Medulla oblongata (tissue), 1 donor: ENCODE measurements around the gene TRPT1.

Source experiments
- DNase-seq: peaks from one replicate; pipeline ENCODE4 v3.0.0-alpha.2; 2015; ENCODE audit errors: extremely low spot score

The TRPT1 gene

DNA sequence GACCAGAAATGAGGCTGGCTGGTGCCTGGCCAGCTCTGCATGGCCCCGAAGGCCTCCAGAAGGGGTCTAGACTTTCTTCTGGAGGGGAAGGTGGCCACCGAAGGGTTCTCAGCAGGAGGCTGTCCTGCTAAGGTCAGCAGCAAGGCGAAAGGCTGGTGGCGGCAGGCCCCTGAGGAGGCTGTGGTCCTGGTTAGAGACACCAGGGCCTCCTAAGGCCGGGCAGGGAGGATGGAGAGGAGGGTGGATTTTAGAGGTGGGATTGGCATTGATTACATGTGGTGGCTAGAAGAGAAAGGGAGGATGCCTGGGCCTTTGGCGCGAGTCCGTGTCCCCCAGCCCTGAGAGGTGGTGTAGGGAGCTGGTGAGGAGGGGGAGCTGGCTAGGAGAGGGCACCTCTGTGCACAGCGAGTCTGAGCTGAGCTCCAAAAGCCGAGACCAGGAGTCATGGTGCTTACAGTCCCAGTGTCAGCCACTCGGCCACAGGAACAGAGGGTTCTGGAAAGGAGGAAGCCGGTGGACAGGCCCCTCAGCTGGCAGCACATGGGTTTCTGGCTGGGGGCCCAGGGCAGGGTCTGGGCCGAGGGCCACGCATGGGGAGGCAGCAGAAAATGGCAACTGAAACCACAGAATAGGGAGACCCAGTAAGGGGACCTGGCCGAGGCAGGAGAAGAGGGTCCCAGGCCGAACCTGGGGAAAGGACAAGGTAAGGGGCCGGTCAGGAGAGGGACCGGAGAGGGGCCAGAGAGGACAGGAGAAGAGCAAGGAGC lies 17.0 kb downstream of the TRPT1 start:
- peak; percentile 43 for DNase-seq

- no peak for DNase-seq
Observed at GRCh38 chr11:64208086-64208795, 17.7 kb downstream of the TRPT1 start.

DNA sequence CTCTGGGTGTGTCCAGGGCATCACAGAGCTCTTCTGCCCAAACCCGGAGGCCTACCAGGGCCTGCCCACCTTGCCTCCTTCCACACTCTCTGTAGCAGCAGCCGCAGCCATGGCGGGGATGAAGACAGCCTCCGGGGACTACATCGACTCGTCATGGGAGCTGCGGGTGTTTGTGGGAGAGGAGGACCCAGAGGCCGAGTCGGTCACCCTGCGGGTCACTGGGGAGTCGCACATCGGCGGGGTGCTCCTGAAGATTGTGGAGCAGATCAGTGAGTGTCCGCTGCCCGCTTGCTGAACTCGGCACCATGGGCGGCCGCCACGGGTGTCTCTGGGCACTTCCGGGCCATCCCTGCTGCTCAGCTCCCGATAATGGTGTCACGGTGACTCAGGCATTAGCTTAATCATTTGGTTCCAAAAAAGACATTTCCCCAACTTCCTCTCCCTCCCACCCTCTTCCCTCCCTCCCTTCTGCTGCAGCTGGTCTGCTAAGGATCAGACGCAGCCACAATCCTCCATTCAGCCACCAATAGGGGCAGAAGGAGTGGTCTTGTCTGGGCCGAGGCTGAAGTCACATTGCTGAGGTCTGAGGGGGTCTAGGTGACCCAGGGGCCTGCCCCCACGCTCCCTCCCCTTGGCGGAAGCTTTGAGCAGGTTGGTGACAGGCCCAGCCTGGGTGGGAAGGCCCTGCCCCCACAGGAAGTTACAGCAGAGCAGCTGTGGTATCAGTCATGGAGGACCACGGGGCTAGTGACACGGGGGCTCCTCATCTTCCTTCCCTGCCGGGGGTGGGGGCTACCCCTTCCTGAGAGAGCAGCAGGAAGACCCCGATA lies 18.5 kb downstream of the TRPT1 start:
- no peak for DNase-seq

DNA sequence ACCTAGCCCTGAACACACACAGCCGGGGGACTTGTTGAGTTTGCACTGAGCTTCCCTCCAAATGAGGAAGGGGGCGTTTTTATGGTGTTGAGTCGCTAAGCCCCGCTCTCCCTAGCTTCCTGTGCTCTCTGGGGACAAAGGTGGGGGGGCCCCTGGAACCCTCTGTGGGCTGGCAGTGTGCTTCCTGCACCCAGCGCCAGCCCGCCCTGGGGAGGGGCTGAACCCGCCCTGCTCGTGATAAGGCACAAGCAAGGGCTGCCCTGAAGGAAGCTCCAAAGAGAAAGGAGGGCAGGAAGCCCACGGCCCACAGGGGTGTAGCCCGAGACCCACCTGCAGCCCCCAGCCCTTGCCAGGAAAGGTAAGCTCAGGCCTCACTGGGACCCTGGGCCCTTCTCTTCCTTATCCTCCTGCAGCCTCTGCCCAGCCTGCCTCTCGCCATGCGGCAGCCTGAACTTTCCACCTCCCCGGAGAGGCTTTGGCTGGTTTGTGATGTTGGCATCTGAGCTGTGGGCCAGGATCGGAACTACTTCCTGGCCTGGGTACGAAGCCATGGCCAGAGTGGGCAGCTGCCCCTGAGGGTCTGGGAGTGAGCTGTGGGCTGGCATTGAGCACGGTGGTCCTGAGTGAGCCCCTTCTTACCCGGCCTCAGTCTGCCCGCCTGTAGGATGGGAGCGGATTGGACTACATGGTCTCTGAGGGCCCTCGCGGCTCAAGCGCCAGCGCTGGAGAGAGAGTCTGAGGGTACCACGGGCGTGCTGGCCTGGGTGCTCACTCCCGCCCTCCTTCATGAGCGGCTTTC lies 19.3 kb downstream of the TRPT1 start, which contains the start of gene FERMT3:
TSS of gene FERMT3 (plus strand) at position 265 of the 799 bp plus-strand sequence. CDS start 644 bp downstream, outside the sequence.
- peak; percentile 53 for DNase-seq

DNA sequence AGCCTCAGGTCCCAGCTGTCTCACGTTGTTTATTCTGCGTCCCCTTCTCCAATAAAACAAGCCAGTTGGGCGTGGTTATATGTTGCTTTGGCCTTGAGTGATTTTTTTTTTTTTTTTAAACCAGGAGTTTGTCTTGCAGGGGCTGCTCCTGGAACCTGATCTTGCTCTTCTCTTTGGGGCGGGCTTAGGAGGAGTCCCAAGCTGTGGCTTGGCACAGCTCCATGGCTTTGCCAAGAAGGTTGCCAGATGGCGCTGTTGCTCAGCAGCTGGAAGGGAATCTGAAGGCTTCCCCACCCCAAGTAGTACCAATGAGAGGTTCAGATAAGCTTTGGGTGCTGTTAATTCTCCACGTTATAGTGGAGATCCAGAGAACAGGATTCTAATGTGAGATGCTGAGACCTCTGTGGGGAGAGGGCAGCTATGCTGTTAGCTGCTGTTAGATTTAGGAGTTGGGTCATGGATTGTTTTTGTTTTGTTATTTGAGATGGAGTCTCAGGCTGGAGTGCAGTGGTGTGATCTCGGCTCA lies 21.5 kb downstream of the TRPT1 start:
- peak; percentile 97 for DNase-seq

- no peak for DNase-seq
Observed at GRCh38 chr11:64204080-64204440, 21.9 kb downstream of the TRPT1 start.

GRCh38 chr11:64203421-64204079 lies 22.4 kb downstream of the TRPT1 start:
- DNase-seq, result no peak

GRCh38 chr11:64202992-64203391 lies 23.0 kb downstream of the TRPT1 start:
- DNase-seq, result no peak

DNA sequence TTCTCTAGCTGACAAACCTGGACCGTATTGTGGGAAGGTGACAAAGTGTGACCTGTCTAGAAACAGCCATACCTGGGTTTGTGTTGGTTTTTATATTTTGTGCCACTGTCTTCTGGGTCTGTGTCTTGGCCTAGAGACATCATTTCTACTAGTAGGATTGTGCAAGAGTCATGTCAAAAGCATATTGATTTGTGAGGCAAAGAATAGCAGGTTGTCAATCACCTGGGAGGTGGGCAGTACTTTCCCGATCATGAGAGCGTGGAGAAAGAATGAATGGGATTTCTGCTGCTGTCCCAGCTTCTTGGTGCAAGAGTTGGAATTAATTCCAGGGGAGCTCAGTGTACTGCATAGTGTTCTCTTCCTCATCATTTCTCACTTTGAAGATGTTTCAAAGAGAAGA lies 24.4 kb downstream of the TRPT1 start:
- no peak for DNase-seq

DNA sequence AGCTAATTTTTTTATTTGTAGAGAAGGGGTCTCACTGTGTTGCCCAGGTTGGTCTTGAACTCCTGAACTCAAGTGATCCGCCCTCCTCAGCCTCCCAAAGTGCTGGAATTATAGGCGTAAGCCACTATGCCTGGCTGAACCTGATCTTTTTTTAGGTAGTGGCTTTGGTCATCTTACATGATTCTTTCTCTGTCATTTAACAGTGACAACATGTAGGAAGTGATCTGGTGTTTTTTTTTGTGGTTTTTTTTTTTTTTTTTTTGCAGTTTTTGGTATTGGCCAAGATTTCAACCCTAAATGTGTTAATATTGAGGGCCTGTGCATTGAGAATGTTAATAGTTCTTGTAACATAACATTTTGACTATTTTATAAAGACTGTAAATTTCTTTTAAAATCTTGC lies 27.5 kb downstream of the TRPT1 start:
- no peak for DNase-seq

DNA sequence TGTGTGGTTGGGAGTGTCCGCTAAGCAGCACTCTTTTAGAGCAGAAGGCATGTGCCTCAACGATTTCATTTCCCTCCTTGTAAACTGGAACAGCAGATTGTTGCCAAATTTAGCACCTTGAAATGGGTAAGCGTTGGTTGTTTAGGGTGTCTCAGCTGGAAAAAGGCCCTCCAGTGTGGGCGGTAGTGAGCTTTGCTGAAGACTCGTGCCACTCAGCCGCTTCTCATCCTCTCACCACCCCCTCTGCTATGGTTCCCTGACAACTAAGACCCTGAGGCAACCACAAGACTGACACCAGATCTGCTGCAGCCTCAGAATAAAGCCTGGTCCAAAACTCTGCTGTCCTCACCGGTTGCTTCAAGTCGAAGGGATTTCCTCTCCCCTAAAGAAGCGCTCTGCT lies 29.4 kb downstream of the TRPT1 start:
- DNase-seq, result no peak

- no peak for DNase-seq
Observed at GRCh38 chr11:64192434-64192833, 33.6 kb downstream of the TRPT1 start.

GRCh38 chr11:64186492-64187165 lies 39.4 kb downstream of the TRPT1 start:
- peak; percentile 61 for DNase-seq

- DNase-seq, result peak; percentile 100
Observed at GRCh38 chr11:64185693-64186491, 40.1 kb downstream of the TRPT1 start, which contains the start of gene STIP1. Gene STIP1 (plus strand): TSS chr11:64186171. CDS start chr11:64186262, 91 bp downstream.

DNA sequence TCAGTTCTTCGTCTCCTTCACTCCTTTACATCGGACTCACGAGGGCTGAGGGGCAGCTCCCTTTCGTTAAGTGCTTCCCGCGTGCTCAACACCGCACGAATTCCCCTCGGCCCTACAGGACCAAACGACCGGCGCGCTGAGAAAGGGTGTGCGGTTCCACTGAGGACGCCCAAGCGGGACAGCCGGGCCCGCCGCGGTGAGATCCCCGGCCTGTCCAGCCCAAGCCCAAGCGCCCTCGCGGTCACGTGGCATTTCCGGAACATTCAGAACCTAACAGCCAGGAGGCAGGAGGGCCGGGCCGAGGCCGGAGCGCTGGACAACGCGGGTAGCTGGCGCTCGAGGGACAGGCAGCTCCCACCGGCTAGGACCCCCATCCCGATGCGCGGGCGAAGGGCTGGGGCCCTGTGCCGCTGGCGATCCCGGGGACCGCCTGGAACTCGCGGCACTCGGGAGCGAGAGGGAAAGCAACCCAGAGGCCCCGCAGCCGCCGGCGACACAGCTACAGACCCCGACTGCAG lies 40.8 kb downstream of the TRPT1 start:
- peak; percentile 89 for DNase-seq

- no peak for DNase-seq
Observed at GRCh38 chr11:64183890-64184289, 42.1 kb downstream of the TRPT1 start.

DNA sequence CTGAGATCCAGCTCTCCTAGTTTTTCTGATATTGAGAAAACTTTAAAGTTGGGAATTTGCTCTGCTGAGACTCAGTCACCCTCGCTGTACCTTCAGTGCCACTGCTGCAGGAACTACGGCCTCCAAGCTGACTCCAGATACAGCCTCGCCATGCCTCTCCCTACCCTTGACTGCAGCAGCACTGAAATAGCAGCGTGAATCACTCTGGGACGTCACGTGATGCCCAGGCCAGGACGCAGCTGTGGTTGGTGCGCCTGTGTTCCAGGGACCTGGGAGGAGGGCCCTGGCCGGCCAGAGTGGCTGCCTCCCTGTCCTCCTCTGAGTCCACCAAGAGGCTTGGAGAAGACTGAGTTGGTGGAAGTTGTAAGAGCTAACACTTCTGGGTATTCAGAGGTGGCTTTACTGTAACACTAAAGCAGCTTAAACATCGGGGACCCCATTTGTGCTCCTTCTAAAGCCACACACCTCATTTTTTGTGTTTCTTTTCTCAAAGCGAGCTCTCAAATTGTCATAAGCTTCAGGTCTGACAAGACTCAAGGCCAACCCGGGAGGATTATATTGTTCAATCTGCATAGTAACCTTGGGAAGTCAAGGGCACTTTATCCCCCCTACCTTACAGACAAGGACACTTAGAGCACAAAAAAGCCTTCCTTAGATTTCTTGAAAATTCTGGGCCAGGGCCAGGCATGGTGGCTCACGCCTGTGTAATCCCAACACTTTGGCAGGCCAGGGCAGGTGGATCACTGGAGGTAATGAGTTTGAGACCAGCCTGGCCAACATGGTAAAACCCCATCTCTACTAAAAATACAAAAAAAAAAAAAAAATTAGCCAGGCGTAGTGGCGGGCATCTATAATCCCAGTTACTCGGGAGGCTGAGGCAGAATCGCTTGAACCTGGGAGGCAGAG lies 44.2 kb downstream of the TRPT1 start:
- DNase-seq, result peak; percentile 97

DNA sequence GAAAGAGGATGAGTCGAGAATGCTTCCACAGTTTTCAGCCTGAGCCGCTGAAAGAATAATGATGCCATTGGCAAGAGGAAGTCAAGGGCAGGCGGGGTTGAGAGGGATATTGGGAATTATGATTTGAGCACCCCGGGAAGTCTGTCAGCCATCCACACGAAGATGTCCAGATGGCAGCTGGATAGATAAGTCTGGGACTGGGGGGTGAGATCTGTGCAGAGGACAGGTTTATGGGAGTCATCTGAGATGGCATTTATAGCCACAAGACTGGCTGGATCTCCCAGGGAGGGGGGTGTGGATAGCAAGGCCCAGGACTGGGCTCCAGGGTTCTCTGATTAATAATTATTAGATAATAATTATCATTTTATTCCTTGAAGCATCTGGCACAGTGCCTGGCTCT lies 45.1 kb downstream of the TRPT1 start:
- peak; percentile 34 for DNase-seq
